ENCODE data around the gene PAPPA.

DNA sequence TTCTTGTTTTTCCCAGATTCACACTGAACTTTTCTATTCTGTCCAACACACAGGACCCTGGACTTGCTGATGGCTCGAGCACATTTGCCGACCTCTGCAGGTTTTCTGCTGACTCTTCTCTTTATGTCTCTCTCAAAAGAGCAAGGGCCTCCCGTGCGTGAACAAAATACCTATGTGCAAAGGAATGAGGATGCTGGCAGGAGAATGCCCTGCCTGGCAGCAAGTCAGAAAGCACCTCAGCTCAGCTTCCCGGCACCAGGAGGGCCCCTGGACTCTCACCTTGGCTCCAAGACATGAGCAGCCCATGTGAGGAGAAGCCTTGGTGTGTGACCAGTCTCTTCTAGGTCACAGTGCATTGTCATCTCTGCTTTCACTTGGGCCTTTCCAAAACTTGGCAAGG lies 36.1 kb downstream of the PAPPA start:
- no peak for TF ChIP-seq CTCF (IDR thresholded peaks at IDR 0.05 in 2 of 3, conservative IDR thresholded peaks at IDR 0.05 in 1 of 3; ENCODE audit: borderline replicate concordance in 1 of 3, insufficient read depth in 1 of 3, low read depth in 2 of 3, low read length in 2 of 3)
- TF ChIP-seq REST (IDR thresholded peaks at IDR 0.05; ENCODE audit: low read depth): no peak
- TF ChIP-seq EGR1 (IDR thresholded peaks at IDR 0.05; ENCODE audit: low read depth): no peak
- TF ChIP-seq EZH2 (IDR thresholded peaks at IDR 0.05): no peak
- TF ChIP-seq JUND (IDR thresholded peaks at IDR 0.05): no peak
- TF ChIP-seq EZH2phosphoT487 (IDR thresholded peaks at IDR 0.05; ENCODE audit: borderline replicate concordance): no peak
